Immature natural killer cell (primary cell): ENCODE measurements around the gene CDYL2. TPM values are rescaled to one million over a fixed set of nuclear protein-coding genes. Genes with fewer than 3 reads are reported as not detected.

Source experiments
- DNase-seq, 3 donors: peaks; one replicate each; pipeline ENCODE4 v3.0.0; 2022; ENCODE audit warnings: mixed read lengths in 1 of 3
- H3K27ac Mint-ChIP-seq, 6 donors: one replicate each; pipeline ENCODE4 v1.8.0; 2020; ENCODE audit warnings: mixed read lengths in 6 of 6, mild to moderate bottlenecking in 5 of 6, inconsistent platforms in 4 of 6, moderate library complexity in 3 of 6
- H3K27me3 Mint-ChIP-seq, 3 donors: one replicate each; pipeline ENCODE4 v1.8.0; 2020 to 2021; ENCODE audit warnings: low read depth in 3 of 3, mild to moderate bottlenecking in 3 of 3, mixed read lengths in 3 of 3, moderate library complexity in 3 of 3, inconsistent platforms in 1 of 3
- H3K36me3 Mint-ChIP-seq, 3 donors: one replicate each; pipeline ENCODE4 v1.8.0; 2020; ENCODE audit warnings: mixed read lengths in 3 of 3, inconsistent platforms in 2 of 3, mild to moderate bottlenecking in 2 of 3
- H3K4me1 Mint-ChIP-seq, 2 donors: one replicate each; pipeline ENCODE4 v1.8.0; 2020; ENCODE audit warnings: inconsistent platforms in 2 of 2, mild to moderate bottlenecking in 2 of 2, mixed read lengths in 2 of 2, moderate library complexity in 1 of 2
- H3K4me3 Mint-ChIP-seq, 5 donors: one replicate each; pipeline ENCODE4 v1.8.0; 2020; ENCODE audit warnings: mild to moderate bottlenecking in 5 of 5, mixed read lengths in 5 of 5, inconsistent platforms in 3 of 5, moderate library complexity in 3 of 5
- H3K9me3 Mint-ChIP-seq, 6 donors: one replicate each; pipeline ENCODE4 v1.8.0; 2020; ENCODE audit warnings: mild to moderate bottlenecking in 6 of 6, mixed read lengths in 6 of 6, inconsistent platforms in 4 of 6, moderate library complexity in 3 of 6
- polyA plus RNA-seq, 3 donors: library from polyadenylated mRNA; unstranded; fragments of 300-500 nt; fragmentation: Illumina TruSeq; gene quantifications; one replicate each; pipeline ENCODE4 v1.2.3, GENCODE V29; 2021

The CDYL2 gene
- polyA plus RNA-seq, 3 donors from 2014 or later: 0.21 TPM; not detected in 2

DNA sequence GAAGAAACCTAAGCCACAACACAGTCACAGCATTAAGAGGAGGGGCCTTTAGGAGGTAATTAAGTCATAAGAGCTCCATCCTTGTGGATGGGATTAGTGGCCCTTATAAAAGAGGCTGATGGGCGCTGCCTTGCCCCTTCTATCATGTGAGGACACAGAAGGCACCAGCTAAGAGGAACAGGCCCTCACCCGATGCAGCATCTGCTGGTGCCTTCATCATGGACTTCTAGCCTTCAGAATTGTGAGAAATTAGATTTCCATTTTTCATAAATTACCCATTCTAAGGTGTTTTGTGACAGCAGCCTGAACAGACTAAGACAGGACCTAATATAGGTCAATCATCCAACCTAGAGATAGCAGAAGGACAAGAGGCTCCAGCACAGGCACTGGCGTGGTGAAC, 120.8 kb downstream of the CDYL2 start:
- H3K27me3 Mint-ChIP-seq: peaks cover 0 to 3% (median 1%) of the 10 kb centered on the region in 3 donors
- no peaks in the 10 kb centered on the region for H3K9me3 Mint-ChIP-seq
- no peaks in the 10 kb centered on the region for H3K36me3 Mint-ChIP-seq
- no peaks in the 10 kb centered on the region for H3K4me1 Mint-ChIP-seq
- DNase-seq: no peak
- H3K4me3 Mint-ChIP-seq: no peak overlapping the region
- no peak overlapping the region for H3K27ac Mint-ChIP-seq

DNA sequence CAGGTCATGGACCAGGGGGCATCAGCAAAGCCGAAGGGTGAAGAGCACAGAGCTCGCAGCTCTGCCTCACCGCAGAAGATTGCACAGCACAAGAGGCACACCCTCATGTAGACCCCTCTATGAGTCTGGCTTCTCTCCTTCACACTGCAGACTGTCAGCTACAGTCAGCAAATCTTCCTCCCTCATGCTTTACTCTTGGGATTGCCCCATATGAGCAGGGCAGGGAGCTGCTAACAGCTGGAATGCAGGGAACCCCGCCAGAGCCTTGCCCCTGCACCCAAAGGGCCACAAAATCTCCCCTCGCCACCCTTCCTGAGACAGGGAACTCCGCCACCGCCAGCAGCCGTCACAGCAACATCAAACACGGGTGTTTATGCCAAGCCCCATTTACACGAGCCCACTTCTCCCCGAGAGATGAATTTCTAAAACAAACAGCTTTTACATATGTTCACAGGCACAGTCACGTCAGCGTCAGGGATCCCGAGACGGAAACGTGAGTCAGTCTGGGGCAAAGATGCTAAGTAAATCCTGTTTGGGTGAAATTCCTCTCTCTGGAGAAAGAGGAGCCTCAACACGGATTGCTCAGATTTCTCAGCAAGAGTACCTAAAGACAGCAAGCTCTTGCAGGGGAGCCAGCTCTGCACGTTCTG, 121.9 kb downstream of the CDYL2 start:
- Mint-ChIP-seq H3K27me3 (peaks cover 0 to 3% (median 1%) of the 10 kb centered on the region in 3 donors), H3K36me3 (no peaks in the 10 kb centered on the region), H3K4me1 (no peaks in the 10 kb centered on the region), H3K9me3 (no peaks in the 10 kb centered on the region), H3K4me3 (no peak overlapping the region), H3K27ac (no peak overlapping the region)
- DNase-seq: no peak

DNA sequence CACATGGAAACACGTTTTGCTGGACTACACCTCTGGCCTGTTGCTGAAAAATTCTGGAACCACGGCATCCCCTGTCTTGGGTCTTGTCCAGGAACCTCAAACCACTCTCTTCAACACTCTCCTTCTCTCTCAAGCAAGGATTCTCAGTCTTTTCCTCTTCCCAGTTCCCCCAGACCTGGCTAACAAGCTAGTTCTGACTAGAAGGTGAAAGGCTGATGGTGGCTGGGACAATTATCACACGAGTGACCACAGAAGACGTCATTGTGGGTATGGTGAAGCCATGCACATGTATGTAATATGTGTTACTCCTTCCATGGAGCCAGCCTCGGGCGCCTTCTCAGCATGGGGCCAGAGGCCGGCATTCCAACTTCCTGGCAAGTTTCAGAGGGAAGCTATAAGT, 123.0 kb downstream of the CDYL2 start:
- peaks cover 0 to 5% (median 3%) of the 10 kb centered on the region in 3 donors for H3K27me3 Mint-ChIP-seq
- H3K36me3 Mint-ChIP-seq: no peaks in the 10 kb centered on the region
- peaks cover 0 to 2% (median under 1%) of the 10 kb centered on the region in 6 donors for H3K9me3 Mint-ChIP-seq
- H3K27ac Mint-ChIP-seq: no peak overlapping the region
- no peak for DNase-seq
- H3K4me3 Mint-ChIP-seq: no peak overlapping the region
- no peaks in the 10 kb centered on the region for H3K4me1 Mint-ChIP-seq

DNA sequence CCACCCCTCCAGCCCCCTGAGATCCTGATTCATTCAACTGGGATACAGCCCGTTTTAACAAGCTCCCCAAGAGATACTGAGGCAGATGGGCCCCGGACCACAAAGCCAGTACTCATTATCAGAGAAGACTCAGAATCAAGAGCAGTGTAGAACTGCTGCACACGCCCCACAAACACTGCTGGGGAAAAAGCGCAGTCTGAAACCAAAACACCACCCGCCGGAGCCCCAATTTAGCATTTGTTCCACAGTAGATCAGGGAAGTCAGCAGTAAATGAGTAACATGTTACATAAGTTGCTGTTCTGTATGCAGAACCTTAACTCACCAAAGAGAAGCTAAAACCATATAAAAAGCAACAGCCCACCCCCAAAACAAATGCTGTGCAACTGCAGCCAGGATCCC, 123.6 kb downstream of the CDYL2 start:
- Mint-ChIP-seq H3K27ac (no peak overlapping the region), H3K27me3 (peaks cover 0 to 5% (median 3%) of the 10 kb centered on the region in 3 donors), H3K4me1 (peaks cover 0 to 2% of the 10 kb centered on the region in 2 donors), H3K9me3 (peaks cover 0 to 2% (median under 1%) of the 10 kb centered on the region in 6 donors), H3K4me3 (no peak overlapping the region), H3K36me3 (no peaks in the 10 kb centered on the region)
- DNase-seq: no peak

DNA sequence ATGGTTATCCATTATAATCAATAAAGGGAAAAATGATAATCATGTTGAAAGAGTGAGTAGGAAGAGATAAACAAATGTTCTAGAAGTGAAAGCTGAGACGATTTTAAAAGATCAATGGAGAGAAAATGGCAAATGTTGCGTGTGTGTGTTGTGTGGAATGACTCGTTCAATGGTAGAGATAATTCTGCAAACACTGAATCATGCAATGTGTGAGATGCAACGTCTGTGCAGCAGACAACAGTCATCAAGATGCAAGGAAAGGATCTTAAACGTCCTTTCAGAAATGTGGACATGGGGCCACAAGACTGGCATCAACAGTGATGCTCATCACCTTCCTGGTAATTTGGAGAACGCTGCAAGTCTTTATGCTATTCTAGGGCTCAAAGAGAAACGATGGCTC, 124.4 kb downstream of the CDYL2 start:
- DNase-seq: no peak
- Mint-ChIP-seq H3K4me3 (no peak overlapping the region), H3K27me3 (peaks cover 0 to 5% (median 3%) of the 10 kb centered on the region in 3 donors), H3K36me3 (no peaks in the 10 kb centered on the region), H3K27ac (no peak overlapping the region), H3K4me1 (peaks cover 0 to 2% of the 10 kb centered on the region in 2 donors), H3K9me3 (peaks cover 0 to 2% (median under 1%) of the 10 kb centered on the region in 6 donors)

DNA sequence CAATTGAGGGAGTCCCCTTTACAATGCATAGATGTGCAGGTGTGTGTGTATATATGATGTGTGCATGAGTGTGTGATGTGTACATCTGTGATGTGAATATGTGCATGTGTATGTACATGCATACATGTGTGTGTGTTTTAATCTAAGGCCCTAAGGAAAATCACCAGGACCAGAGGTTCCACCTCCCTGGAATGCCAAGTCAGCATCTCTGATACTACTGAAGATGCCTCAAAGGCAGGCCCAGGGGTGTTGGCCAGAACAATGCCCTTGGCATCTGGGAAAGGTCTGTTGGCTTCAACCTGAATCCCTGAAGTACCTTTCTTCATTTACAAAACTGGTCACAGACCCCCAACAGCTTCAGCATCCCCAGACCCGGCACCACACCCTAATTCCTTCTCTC, 129.5 kb downstream of the CDYL2 start:
- Mint-ChIP-seq H3K27me3 (peaks cover 0 to 5% (median 0%) of the 10 kb centered on the region in 3 donors), H3K36me3 (no peaks in the 10 kb centered on the region), H3K4me3 (no peak overlapping the region), H3K27ac (no peak overlapping the region), H3K4me1 (peaks cover 0 to 2% of the 10 kb centered on the region in 2 donors), H3K9me3 (peaks cover 0 to 2% (median under 1%) of the 10 kb centered on the region in 6 donors)
- DNase-seq: no peak

DNA sequence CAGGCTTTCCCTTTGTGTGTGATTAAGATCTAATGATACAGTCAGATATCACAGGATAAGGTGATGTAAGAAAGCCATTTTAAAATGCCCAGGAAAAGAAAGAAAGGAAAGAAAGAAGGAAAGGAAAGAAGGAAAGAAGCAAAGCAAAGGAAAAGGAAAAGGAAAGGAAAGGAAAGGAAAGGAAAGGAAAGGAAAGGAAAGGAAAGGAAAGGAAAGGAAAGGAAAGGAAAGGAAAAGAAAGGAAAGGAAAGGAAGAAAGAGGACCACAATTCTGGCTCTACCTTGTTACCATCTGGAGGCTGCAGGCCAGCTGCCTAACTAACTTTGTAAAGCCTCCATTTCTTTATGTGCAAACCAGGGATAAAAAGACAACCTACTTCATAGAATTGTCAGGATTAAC, 132.0 kb downstream of the CDYL2 start:
- Mint-ChIP-seq H3K27ac (no peak overlapping the region), H3K9me3 (peaks cover 0 to 2% (median under 1%) of the 10 kb centered on the region in 6 donors), H3K27me3 (peaks cover 0 to 5% (median 0%) of the 10 kb centered on the region in 3 donors), H3K4me3 (no peak overlapping the region), H3K4me1 (peaks cover 0 to 2% of the 10 kb centered on the region in 2 donors), H3K36me3 (no peaks in the 10 kb centered on the region)
- DNase-seq: no peak

DNA sequence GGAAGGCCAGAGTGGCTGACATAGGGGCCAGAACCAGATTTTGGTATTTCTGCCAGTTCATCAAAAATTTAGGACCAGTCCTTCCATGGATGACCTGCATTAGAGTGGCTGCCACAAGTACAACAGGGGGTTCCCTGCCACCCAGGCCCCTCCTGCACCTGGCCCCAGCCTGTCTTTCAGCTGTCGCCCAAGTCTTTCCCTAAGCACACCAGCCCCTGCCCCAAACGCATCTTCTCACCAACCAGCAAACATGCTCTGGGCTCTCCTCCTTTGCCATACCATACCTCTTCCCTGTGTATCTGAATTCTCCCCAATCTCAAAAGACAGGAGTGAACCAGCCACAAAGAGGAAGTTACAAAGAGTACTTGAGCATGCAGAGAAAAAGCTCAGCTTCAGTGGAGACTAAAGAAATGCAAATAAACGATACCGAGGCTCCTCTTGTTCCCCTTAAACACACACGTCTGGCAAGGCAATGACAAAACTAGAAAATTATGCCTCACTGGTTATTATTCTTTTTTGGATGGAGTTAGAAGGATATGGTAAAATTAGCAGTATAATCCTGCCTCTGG, 133.0 kb downstream of the CDYL2 start:
- no peak for DNase-seq
- Mint-ChIP-seq H3K4me1 (peaks cover 0 to 1% of the 10 kb centered on the region in 2 donors), H3K36me3 (no peaks in the 10 kb centered on the region), H3K27ac (no peak overlapping the region), H3K27me3 (peaks cover 0 to 5% (median 0%) of the 10 kb centered on the region in 3 donors), H3K9me3 (no peaks in the 10 kb centered on the region), H3K4me3 (no peak overlapping the region)

DNA sequence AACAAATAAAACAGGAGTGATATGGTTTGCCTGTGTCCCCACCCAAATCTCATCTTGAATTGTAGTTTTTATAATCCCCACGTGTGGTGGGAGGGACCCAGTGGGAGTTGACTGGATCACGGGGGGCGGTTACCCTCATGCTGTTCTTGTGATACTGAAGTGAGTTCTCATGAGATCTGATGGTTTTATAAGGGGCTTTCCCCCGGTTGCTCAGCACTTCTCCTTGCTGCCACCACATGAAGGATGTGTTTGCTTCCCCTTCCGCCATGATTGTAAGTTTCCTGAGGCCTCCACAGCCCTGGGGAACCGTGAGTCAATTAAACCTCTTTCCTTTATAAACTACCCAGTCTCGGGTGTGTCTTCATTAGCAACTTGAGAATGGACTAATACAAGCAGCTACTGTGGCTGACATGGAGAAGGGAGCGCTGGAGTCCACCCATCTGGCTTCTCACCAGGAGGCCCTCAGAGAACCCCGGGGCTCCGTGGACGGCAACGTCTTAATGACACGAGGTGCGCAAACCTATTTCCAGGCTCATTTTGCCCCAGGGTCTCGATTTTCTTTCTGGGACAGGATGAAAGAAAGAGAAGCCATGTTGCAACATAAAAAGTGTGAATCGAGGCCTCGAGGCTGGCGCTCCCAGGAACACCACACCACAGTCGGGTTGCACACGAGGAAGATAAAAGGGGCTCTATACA, 134.1 kb downstream of the CDYL2 start:
- no peaks in the 10 kb centered on the region for H3K4me1 Mint-ChIP-seq
- DNase-seq: no peak
- no peaks in the 10 kb centered on the region for H3K36me3 Mint-ChIP-seq
- no peaks in the 10 kb centered on the region for H3K9me3 Mint-ChIP-seq
- H3K27ac Mint-ChIP-seq: no peak overlapping the region
- H3K4me3 Mint-ChIP-seq: no peak overlapping the region
- peaks cover 0 to 6% (median 0%) of the 10 kb centered on the region in 3 donors for H3K27me3 Mint-ChIP-seq

DNA sequence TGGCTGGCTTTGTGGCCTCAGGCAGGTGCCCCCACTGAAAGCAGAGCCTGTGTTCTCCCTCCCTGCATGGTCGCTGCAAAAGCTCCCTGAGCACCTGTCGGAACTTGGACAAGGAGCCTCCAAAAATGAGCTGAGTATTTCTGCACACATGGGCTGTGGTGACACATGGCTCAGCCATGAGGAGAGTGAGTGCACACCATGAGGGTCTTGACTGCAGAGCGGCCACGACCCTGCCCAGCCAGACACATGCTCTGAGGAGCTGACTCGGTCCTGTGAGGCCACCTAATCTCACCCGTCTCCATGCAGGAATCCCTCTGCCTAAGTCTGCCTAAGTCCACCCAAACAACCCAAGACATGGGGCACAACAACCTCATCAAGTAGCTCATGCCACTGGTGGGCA, 134.7 kb downstream of the CDYL2 start:
- no peak for DNase-seq
- Mint-ChIP-seq H3K27ac (no peak overlapping the region), H3K4me1 (no peaks in the 10 kb centered on the region), H3K4me3 (no peak overlapping the region), H3K36me3 (no peaks in the 10 kb centered on the region), H3K9me3 (no peaks in the 10 kb centered on the region), H3K27me3 (peaks cover 0 to 6% (median 0%) of the 10 kb centered on the region in 3 donors)

DNA sequence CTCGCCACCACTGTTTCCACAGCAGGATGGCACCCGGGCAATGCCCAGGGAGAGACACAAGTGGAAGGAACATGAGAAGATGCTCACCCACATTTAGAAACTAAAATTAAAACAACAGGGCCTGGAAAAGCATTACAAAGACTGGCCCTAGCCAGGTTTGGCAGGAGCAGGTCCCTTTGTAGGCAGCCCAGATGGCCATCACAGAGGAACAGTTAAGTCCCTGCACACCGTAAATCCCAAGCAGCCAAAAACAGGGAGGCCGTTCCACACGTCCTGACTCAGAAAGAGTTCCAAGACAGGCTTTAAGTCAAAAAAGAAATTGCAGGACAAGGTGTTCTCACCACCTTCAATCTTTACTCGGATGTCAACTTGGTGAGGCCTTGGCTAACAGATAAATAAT, 136.5 kb downstream of the CDYL2 start:
- DNase-seq: no peak
- Mint-ChIP-seq H3K36me3 (no peaks in the 10 kb centered on the region), H3K9me3 (no peaks in the 10 kb centered on the region), H3K27ac (no peak overlapping the region), H3K4me1 (no peaks in the 10 kb centered on the region), H3K27me3 (peaks cover 0 to 6% (median 0%) of the 10 kb centered on the region in 3 donors), H3K4me3 (no peak overlapping the region)

DNA sequence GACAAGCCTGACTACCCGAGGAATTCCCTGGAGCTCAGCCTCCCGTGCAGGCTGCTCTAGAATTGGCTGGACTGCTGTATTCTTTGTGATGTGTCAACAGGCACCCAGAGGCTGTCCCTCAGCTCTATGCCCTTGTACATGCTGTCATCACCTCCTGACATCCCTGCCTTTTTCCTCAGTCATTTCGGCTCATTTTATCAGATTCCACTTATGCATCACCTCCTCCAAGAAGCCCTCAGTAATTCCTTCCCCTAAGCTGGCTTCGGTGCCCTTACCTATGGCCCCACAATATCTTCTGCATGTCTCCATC, 137.2 kb downstream of the CDYL2 start:
- Mint-ChIP-seq H3K4me3 (no peak overlapping the region), H3K27me3 (peaks cover 0 to 6% (median 0%) of the 10 kb centered on the region in 3 donors), H3K27ac (no peak overlapping the region), H3K4me1 (no peaks in the 10 kb centered on the region), H3K9me3 (peaks cover 0 to 2% (median 0%) of the 10 kb centered on the region in 6 donors), H3K36me3 (no peaks in the 10 kb centered on the region)
- no peak for DNase-seq

DNA sequence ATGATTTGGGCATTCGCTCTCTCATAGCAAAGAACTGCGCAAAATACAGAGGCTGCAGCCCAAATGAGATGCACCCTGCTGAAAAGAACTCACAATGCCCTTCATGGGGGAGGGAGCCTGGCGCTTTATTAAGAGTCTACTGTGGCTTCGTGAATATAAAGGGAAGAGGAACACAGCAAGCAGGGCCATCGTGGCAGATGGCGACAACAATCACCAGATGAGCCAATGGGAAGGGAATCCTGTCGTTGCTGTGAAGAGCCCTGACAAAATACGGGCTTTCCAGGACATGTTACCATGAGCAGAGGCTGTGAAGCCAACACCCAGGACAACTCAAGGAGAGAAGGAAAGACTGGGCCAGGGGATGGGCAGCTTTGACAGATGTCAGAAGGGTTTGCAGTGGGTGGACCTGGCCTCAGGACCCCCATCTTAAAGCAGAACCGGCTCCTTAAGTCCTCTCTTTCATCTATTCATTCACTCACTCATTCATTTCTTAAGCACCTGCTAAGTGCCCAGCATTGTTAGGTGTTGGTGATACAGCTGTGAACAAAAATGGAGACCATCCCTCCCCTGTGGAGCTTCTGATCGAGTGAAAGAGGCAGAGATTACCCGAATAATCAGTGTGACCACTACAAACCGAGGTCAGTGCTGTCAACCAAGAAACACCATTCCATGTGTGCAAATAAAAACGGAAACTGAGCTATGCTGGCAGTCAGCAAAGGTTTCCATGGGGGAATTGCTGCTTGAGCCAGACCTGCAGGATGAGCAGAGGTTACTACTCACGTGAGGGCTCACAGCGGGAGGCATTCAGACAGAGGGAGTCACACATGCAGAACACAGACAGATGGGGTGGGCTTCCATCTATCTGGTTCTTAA, 137.8 kb downstream of the CDYL2 start:
- Mint-ChIP-seq H3K36me3 (no peaks in the 10 kb centered on the region), H3K27me3 (peaks cover 0 to 6% (median 0%) of the 10 kb centered on the region in 3 donors), H3K9me3 (peaks cover 0 to 3% (median 0%) of the 10 kb centered on the region in 6 donors), H3K4me1 (no peaks in the 10 kb centered on the region), H3K27ac (no peak overlapping the region), H3K4me3 (no peak overlapping the region)
- DNase-seq: no peak

DNA sequence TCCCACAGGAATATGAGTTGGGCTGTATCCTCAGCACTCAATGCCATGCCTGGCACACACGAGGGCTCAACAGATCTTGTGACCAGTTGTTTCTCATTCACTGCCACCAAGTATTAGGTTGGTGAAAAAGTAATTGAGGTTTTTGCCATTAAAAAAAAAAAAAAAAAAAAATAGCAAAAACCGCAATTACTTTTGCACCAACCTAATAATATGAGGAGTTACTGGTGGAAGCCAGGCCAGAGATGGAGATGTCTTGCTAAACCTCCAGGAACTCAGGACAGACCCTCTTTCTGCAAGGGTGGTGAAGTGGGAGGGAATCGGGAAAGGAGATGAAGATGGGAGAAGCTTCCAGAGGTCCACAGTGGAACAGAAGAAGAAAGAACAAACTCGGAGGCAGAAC, 139.0 kb downstream of the CDYL2 start:
- Mint-ChIP-seq H3K4me1 (no peaks in the 10 kb centered on the region), H3K36me3 (no peaks in the 10 kb centered on the region), H3K27ac (no peak overlapping the region), H3K27me3 (peaks cover 0 to 6% (median 0%) of the 10 kb centered on the region in 3 donors), H3K4me3 (no peak overlapping the region), H3K9me3 (peaks cover 0 to 3% (median 0%) of the 10 kb centered on the region in 6 donors)
- no peak for DNase-seq
